ENCODE results near the gene OR2Y1.
"Not testable (repeated sequence)": the region's sequence is repeated elsewhere in the genome, so short reads cannot be mapped to it uniquely, and the experiment has no call there.

The OR2Y1 gene, protein sequence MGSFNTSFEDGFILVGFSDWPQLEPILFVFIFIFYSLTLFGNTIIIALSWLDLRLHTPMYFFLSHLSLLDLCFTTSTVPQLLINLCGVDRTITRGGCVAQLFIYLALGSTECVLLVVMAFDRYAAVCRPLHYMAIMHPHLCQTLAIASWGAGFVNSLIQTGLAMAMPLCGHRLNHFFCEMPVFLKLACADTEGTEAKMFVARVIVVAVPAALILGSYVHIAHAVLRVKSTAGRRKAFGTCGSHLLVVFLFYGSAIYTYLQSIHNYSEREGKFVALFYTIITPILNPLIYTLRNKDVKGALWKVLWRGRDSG

GRCh38 chr5:180739958-180740357 lies at the start of gene OR2Y1:
Gene OR2Y1, minus strand, starts transcription at chr5:180740058. Its CDS starts 0 bp downstream, at chr5:180740058.
- DNase-seq (ENCODE audit: low spot score), result no peak

DNA sequence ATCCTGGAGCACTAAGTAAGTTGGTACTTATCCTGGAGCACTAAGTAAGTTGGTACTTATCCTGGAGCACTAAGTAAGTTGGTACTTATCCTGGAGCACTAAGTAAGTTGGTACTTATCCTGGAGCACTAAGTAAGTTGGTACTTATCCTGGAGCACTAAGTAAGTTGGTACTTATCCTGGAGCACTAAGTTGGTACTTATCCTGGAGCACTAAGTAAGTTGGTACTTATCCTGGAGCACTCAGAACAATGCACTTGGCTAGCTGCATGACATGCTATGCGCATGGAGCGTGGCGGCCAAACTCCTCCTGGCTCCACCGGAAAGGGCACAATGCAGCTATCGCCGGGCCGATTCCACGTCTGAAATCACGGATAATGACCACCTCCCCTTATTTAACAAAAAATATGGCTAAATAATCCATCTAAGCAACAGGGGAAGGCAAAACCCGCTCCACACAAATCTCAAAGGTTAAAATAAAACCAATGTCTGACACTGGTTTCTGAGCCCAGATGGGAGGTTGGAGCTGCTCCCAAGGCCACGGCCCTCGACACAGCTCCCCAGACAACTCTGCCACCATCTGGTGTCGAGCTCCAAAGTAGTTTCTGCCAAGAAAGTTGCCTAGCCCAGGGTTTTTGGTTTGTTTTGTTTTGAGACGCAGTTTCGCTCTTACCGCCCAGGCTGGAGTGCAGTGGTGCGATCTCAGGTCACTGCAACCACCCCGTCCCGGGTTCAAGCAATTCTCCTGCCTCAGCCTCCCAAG lies 49.0 kb upstream of the OR2Y1 start:
- DNase-seq (ENCODE audit: low spot score), result not testable (repeated sequence)

DNA sequence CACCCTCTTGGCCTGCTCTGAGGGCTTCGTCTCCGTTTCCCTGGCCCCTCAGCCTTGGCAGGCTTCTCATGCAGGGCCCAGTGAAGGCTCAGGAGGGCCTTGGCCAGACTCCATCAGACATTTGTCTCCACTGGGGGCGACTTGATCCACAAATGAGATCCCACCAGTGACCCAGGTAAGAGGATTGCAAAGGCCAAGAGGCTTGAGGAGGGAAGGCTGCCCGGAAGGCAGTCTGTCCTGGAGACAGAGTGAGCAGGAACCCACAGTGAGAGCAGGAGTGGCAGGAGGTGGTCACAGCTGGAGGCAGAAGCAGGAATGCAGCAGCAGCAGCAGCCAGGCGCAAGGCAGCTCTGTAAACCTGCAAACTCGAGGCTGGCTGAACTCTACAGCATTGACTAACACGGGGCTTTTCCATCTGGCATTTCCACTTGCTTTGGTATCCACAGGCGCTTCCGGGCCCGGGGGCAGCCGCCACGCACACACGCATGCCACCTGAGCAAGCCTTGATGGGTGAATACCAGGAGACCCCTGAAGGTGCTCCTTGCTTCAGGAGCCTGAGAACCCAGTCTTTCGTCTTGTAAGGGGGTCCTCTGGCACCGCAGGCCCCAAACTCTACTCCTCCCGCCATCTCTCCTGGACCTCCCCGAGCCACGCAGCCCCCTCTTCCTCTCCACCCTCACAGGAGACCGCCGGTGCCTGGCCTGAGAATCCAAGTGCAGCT lies 48.0 kb upstream of the OR2Y1 start:
- DNase-seq (ENCODE audit: low spot score), result no peak

DNA sequence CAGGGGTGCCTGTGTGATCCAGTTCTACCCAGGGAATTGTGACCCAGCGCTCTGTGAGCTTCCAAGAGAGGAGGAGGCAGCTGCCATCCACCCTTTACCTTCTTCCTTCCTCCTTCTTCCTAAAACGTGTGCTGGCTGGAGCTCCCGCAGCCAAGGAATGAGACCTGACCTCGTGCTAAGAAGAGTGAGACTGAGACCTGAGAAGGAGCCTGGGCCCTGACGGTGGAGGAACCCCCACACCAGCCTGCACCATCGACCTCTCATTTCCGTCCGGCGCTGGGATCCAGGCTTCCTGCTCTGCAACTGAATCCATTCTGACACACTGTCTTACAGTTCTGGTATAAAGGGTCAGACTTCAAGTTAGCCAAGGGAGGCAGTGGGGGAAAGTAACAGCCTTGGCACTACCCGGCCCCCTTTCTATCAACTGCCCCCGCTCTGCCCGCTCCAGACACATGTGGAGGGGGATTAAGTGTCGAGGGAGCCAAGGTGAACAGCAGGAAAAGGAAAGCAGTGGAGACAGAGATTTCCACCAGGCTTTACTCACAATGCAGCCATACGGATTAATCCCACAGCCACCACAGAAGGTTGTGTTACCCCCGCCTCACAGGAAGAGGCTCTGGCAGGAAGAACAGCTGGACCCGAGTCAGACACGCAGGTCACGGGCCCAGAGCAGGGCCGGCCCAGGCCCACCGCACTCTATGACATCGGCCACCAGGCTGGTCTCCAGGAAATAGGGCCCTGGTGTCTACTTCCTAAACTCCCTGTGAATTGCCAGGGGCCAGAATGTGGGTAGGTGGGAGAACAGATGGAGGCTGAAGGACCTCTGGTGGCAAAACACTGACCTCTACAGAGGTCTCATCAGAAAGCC lies 46.9 kb upstream of the OR2Y1 start:
- peak; percentile 57 for DNase-seq (ENCODE audit: low spot score)

DNA sequence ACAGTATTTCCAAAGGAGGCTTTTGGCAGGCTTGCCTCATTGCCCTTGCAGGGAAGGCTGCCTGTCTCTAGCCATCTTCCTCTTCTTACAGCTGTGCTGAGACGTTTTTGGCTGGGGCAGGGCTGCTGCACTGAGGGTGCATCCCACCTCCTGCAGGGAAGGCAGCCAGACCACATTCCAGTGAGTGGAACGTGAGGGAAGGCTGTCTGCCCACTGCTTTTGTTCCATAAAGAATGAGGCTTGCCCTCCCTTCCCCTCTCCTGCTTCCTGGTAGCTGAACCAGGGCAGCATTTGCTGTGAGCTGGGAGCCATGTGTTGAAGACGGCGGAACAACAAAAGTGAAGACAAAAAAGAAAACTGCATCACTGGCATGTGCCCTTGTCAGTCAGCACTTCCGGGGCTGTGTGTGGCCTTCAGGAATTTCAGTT lies 46.0 kb upstream of the OR2Y1 start:
- DNase-seq (ENCODE audit: low spot score), result no peak

GRCh38 chr5:180785121-180785781 lies 45.4 kb upstream of the OR2Y1 start:
- no peak for DNase-seq (ENCODE audit: low spot score)

DNA sequence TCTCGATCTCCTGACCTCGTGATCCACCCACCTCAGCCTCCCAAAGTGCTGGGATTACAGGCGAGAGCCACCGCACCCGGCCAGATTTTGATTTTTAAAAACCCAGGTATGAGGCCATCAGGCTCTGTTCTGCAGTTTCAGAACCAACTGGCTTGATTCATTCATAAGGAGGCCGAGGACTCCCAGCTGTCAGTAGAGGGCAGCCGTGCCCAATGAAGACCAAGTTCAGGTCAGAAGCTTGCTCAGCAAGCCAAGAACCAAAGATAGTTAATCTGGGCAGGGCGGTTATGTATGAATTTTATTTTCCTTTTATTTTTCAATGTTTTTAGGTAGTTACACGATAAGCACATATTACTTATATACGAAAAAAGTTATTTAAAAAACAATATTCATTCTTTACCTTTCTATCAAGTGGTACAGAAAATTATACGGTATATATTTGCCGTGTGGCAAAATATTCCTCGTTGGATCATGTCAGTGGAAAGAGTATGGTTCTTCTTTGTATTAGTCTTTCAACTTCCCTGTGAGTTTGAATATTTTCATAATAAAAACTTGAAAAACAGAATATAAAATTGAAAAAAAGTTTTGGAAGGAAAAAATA lies 44.7 kb upstream of the OR2Y1 start:
- peak; percentile 77 for DNase-seq (ENCODE audit: low spot score)

DNA sequence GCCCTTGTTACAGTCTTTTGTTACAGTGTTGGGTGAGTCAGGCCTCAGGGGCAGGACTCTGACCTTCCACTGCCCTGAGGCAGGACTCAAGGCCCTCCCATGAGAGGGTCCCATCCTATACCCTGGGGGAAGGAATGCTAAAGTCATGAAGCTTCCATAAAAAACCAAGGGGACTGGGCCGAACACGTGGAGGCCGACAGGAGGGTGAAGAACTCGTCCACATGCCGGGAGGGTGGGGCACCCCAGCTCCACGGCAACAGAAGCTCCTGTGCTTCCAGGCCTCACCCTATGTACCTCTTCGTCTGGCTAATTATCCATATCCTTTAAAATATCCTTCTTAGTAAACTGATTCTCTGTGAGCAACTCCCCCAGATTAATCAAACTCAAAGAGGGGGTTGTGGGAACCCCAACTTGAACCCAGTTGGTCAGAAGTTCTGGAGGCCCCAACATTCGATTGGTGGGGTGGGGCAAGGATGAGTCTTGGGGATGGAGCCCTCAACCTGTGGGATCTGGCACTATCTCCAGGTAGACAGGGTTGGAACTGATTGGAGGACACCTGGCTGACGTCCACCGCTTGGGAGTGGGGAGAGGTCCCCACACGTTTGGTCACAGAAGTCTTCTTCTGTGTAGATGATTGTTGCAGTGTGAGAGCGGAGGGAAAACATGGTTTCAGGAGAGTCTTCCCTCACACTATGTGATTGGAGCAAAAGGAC lies 43.6 kb upstream of the OR2Y1 start:
- DNase-seq (ENCODE audit: low spot score), result no peak

GRCh38 chr5:180782748-180783147 lies 42.9 kb upstream of the OR2Y1 start:
- DNase-seq (ENCODE audit: low spot score), result no peak

DNA sequence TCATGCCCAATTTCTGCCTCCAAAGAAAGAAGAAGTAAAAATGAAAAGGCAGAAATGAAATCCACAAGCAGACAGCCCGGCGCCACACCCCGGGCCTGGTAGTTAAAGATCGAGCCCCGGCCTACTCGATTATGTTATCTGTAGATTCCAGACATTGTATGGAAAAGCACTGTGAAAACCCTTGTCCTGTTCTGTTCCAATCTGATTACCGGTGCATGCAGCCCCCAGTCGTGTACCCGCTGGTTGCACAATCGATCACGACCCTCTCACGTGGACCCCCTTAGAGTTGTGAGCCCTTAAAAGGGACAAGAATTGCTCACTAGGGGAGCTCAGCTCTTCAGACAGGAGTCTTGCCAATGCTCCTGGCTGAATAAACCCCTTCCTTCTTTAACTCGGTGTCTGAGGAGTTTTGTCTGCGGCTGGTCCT lies 42.1 kb upstream of the OR2Y1 start:
- DNase-seq (ENCODE audit: low spot score), result not testable (repeated sequence)

GRCh38 chr5:180779985-180780610 lies 40.2 kb upstream of the OR2Y1 start:
- DNase-seq (ENCODE audit: low spot score), result no peak

DNA sequence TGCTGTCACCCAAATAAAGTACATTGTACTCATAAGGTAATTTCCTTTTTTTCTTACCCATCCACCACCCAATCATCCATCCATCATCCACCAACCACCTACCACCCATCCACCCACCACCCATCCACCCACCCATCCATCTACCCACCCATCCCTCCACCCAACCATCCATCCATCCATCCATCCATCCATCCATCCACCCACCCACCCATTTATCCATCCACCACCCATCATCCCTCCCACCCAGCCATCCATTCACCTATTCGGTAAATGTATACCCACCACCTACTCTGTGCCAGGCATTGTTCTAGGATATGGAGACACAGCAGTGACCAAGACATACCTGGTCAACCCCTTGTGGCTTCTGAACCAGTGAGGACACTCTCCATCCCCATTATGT lies 37.6 kb upstream of the OR2Y1 start:
- no peak for DNase-seq (ENCODE audit: low spot score)

- no peak for DNase-seq (ENCODE audit: low spot score)
These were observed 36.5 kb upstream of the OR2Y1 start for GRCh38 chr5:180776376-180776775.

DNA sequence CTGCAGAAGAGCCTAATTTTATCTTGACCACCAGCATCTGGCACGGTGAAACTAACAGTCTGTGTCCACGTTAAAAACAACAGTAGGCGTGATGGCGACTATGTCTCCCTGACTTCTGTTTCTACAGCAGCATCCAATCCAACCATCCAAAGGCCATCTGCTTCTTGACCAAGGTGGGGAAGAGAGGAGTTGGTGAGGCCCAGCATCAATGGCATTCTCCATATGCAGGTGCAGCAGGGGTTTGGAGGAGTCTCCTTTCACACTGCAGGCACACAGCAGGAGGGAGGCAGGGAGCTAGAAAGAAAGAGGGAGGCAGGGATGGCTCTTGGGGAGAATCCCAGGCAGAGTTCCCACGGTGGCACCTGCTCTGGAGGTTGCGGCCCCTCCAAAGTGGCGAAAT lies 35.8 kb upstream of the OR2Y1 start:
- no peak for DNase-seq (ENCODE audit: low spot score)

- DNase-seq (ENCODE audit: low spot score), result no peak
These were observed 32.0 kb upstream of the OR2Y1 start for GRCh38 chr5:180771839-180772238.

GRCh38 chr5:180769821-180770220 lies 30.0 kb upstream of the OR2Y1 start:
- DNase-seq (ENCODE audit: low spot score), result no peak

GRCh38 chr5:180755601-180756000 lies 15.7 kb upstream of the OR2Y1 start:
- DNase-seq (ENCODE audit: low spot score), result no peak

DNA sequence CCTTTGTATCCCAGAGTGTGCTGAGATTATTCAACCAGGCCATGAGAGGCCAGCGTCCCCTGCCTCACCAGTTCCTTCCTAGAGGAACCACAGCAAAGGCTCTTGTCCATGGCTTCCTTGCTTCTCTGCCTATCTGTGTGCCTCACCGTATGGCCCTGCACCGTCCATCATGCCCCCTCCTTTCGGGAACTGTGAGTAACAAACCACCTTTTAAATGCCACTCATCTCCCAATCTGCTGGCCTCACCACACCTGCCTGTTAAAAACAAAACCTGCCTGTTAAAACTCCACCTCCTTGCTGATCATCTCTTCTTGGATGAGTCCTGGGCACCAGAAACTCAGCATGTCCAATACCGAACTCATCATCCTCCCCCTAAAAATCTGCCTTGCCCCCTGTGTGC lies 4.4 kb upstream of the OR2Y1 start:
- DNase-seq (ENCODE audit: low spot score), result no peak

- no peak for DNase-seq (ENCODE audit: low spot score)
These were observed 2.9 kb upstream of the OR2Y1 start for GRCh38 chr5:180742727-180743126.

- DNase-seq (ENCODE audit: low spot score), result not testable (repeated sequence)
These were observed 1.1 kb upstream of the OR2Y1 start for GRCh38 chr5:180740953-180741352.
